ENCODE measurements around the gene MAP1LC3B. TPM values are rescaled to one million over a fixed set of nuclear protein-coding genes. Genes with fewer than 3 reads are reported as not detected.

MAP1LC3B gene
- total RNA-seq, 2 donors from 2014 or later = 18.5 to 22.8 TPM

- H3K4me3 ChIP-seq = no peak overlapping the region
- ATAC-seq = peak; percentile 9
- peaks cover 13 to 14% of the 10 kb centered on the region in 2 donors for H3K36me3 ChIP-seq (replicated peaks in 1 of 2; ENCODE audit: insufficient read depth in 1 of 2, low read depth in 2 of 2)
Observed at GRCh38 chr16:87420026-87421002, 28.2 kb downstream of the MAP1LC3B start.

GRCh38 chr16:87421003-87421912 lies 29.1 kb downstream of the MAP1LC3B start:
- Histone ChIP-seq H3K27ac (no peak overlapping the region), H3K9me3 (no peaks in the 10 kb centered on the region), H3K4me1 (no peaks in the 10 kb centered on the region), H3K27me3 (no peaks in the 10 kb centered on the region), H3K4me3 (no peak overlapping the region), H3K36me3 (replicated peaks in 1 of 2; ENCODE audit: insufficient read depth in 1 of 2, low read depth in 2 of 2) (peaks cover 8 to 10% of the 10 kb centered on the region in 2 donors)
- ATAC-seq (no peak), DNase-seq (no peak)
- no peak for TF ChIP-seq POLR2A (IDR thresholded peaks at IDR 0.05)
- TF ChIP-seq CTCF (IDR thresholded peaks at IDR 0.05) = no peak
- 87 to 90% methylated on average over 19 to 25 of the region's 25 CpGs for WGBS, 2 donors
- intact Hi-C loops (cut with DNase I) = no loop called here

More at GRCh38 chr16:87420026-87421002, 28.2 kb downstream of the MAP1LC3B start:
- H3K27ac ChIP-seq = no peak overlapping the region
- no peaks in the 10 kb centered on the region for H3K27me3 ChIP-seq
- no peaks in the 10 kb centered on the region for H3K9me3 ChIP-seq
- TF ChIP-seq CTCF (IDR thresholded peaks at IDR 0.05) (peak in 2 of 7 experiments; percentile 6 to 8), POLR2A (IDR thresholded peaks at IDR 0.05) (no peak)
- no peak for DNase-seq
- WGBS, 2 donors = 93 to 96% methylated on average over 17 to 25 of the region's 25 CpGs
- no peaks in the 10 kb centered on the region for H3K4me1 ChIP-seq
- intact Hi-C loops (cut with DNase I) = no loop called here

GRCh38 chr16:87422106-87422505 lies 30.0 kb downstream of the MAP1LC3B start:
- no peak for TF ChIP-seq POLR2A (IDR thresholded peaks at IDR 0.05)
- no peak for TF ChIP-seq CTCF (IDR thresholded peaks at IDR 0.05)
- intact Hi-C loops (cut with DNase I) = no loop called here

GRCh38 chr16:87423429-87423828 lies 31.3 kb downstream of the MAP1LC3B start:
- no peaks in the 10 kb centered on the region for H3K9me3 ChIP-seq
- TF ChIP-seq CTCF (IDR thresholded peaks at IDR 0.05) (no peak), POLR2A (IDR thresholded peaks at IDR 0.05) (no peak)
- WGBS, 2 donors = 94 to 95% methylated on average over 15 of the region's 15 CpGs
- no peaks in the 10 kb centered on the region for H3K27me3 ChIP-seq
- no peaks in the 10 kb centered on the region for H3K4me1 ChIP-seq
- intact Hi-C loops (cut with DNase I) = no loop called here
- no peak overlapping the region for H3K27ac ChIP-seq
- H3K4me3 ChIP-seq = no peak overlapping the region
- H3K36me3 ChIP-seq (replicated peaks in 1 of 2; ENCODE audit: insufficient read depth in 1 of 2, low read depth in 2 of 2) = peaks cover 8% of the 10 kb centered on the region in 2 donors
- ATAC-seq = no peak
- DNase-seq = no peak

More at GRCh38 chr16:87422106-87422505, 30.0 kb downstream of the MAP1LC3B start:
- no peak for ATAC-seq
- peaks cover 8 to 10% of the 10 kb centered on the region in 2 donors for H3K36me3 ChIP-seq (replicated peaks in 1 of 2; ENCODE audit: insufficient read depth in 1 of 2, low read depth in 2 of 2)
- 88 to 94% methylated on average over 11 of the region's 11 CpGs for WGBS, 2 donors
- no peaks in the 10 kb centered on the region for H3K9me3 ChIP-seq
- no peak overlapping the region for H3K27ac ChIP-seq
- no peaks in the 10 kb centered on the region for H3K4me1 ChIP-seq
- H3K27me3 ChIP-seq = no peaks in the 10 kb centered on the region
- H3K4me3 ChIP-seq = no peak overlapping the region
- DNase-seq = no peak
